Measurements from ENCODE around the gene IL12RB2.

IL12RB2 gene

DNA sequence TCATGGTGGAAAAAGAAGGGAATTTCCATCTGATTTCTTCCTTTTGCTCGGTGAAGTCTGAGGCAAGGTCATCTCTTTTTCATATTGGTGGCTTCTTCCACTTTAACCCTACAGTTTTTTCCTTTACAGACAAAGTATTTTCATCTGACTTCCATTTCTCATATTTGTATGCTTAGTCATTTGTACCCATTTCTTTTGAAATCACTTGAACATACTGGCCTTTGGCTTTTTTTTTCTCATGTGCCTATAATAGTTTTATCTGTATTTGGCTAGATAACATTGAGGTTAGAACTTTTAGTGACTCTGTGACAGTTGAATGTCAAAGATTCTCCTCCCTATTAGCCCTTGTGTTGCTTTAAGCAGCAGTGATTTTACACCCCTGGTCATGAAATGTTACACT is 27.7 kb downstream of the IL12RB2 start:
- no peak for DNase-seq (ENCODE audit: low spot score)
- Histone ChIP-seq H3K4me1 (ENCODE audit: insufficient read depth, poor library complexity, severe bottlenecking) (peaks cover 29% of the 10 kb centered on the region), H3K27me3 (ENCODE audit: insufficient read depth, poor library complexity, severe bottlenecking) (no peaks in the 10 kb centered on the region), H3K4me3 (ENCODE audit: severe bottlenecking) (no peak overlapping the region), H3K27ac (ENCODE audit: poor library complexity, severe bottlenecking) (no peak overlapping the region), H3K9me3 (ENCODE audit: severe bottlenecking) (no peaks in the 10 kb centered on the region), H3K36me3 (ENCODE audit: low read depth) (no peaks in the 10 kb centered on the region)
- ATAC-seq (ENCODE audit: low read depth): no peak
- TF ChIP-seq, protein P1, sequence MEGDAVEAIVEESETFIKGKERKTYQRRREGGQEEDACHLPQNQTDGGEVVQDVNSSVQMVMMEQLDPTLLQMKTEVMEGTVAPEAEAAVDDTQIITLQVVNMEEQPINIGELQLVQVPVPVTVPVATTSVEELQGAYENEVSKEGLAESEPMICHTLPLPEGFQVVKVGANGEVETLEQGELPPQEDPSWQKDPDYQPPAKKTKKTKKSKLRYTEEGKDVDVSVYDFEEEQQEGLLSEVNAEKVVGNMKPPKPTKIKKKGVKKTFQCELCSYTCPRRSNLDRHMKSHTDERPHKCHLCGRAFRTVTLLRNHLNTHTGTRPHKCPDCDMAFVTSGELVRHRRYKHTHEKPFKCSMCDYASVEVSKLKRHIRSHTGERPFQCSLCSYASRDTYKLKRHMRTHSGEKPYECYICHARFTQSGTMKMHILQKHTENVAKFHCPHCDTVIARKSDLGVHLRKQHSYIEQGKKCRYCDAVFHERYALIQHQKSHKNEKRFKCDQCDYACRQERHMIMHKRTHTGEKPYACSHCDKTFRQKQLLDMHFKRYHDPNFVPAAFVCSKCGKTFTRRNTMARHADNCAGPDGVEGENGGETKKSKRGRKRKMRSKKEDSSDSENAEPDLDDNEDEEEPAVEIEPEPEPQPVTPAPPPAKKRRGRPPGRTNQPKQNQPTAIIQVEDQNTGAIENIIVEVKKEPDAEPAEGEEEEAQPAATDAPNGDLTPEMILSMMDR (IDR thresholded peaks at IDR 0.05; ENCODE audit: poor library complexity, severe bottlenecking): no peak

DNA sequence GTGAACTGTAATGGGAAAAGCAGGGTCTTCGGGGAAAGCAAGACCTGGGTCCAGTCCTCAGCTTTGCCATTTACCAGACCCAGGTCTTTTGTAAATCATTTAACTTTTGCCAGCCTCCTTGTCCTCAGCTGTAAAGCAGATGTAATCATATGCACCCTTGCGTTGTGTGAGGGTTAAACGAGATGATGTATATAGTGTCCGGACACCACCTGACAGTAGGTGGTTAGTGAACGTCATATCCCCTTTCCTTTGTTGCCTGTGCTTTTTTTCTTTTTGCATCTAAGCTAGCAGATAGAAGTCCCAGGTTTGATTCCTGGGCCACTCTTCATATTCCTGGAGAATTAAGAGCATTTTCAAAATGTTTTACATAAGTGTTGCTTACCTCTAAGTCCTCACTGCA is 28.5 kb downstream of the IL12RB2 start:
- DNase-seq (ENCODE audit: low spot score) (no peak), ATAC-seq (ENCODE audit: low read depth) (no peak)
- Histone ChIP-seq H3K27ac (ENCODE audit: poor library complexity, severe bottlenecking) (no peak overlapping the region), H3K4me3 (ENCODE audit: severe bottlenecking) (no peak overlapping the region), H3K4me1 (ENCODE audit: insufficient read depth, poor library complexity, severe bottlenecking) (peaks cover 29% of the 10 kb centered on the region), H3K9me3 (ENCODE audit: severe bottlenecking) (no peaks in the 10 kb centered on the region), H3K27me3 (ENCODE audit: insufficient read depth, poor library complexity, severe bottlenecking) (no peaks in the 10 kb centered on the region), H3K36me3 (ENCODE audit: low read depth) (no peaks in the 10 kb centered on the region)
- TF ChIP-seq, protein P1 (IDR thresholded peaks at IDR 0.05; ENCODE audit: poor library complexity, severe bottlenecking): no peak

DNA sequence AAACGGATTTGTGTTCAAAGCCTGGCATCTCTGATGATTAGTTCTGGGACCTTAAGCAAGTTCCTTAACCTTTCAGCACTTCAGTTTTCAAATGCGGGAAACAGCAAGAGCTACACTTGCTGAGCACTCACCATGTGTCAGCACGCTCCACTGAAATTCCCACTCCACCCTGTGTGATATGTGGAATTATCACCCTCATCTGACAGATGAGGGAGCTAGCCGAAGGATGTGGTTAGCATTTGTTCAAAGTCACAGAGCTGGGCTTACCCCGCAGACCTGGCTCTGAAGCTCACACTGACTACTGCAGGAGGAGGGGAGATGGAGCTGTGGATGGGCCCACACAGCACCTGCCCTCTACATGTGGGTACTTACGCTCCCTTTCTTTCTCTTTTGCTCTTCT is 29.1 kb downstream of the IL12RB2 start:
- H3K4me3 ChIP-seq (ENCODE audit: severe bottlenecking): no peak overlapping the region
- no peak overlapping the region for H3K27ac ChIP-seq (ENCODE audit: poor library complexity, severe bottlenecking)
- H3K36me3 ChIP-seq (ENCODE audit: low read depth): no peaks in the 10 kb centered on the region
- no peaks in the 10 kb centered on the region for H3K27me3 ChIP-seq (ENCODE audit: insufficient read depth, poor library complexity, severe bottlenecking)
- no peak for DNase-seq (ENCODE audit: low spot score)
- peaks cover 29% of the 10 kb centered on the region for H3K4me1 ChIP-seq (ENCODE audit: insufficient read depth, poor library complexity, severe bottlenecking)
- no peaks in the 10 kb centered on the region for H3K9me3 ChIP-seq (ENCODE audit: severe bottlenecking)
- no peak for ATAC-seq (ENCODE audit: low read depth)
- TF ChIP-seq, protein P1 (IDR thresholded peaks at IDR 0.05; ENCODE audit: poor library complexity, severe bottlenecking): no peak

DNA sequence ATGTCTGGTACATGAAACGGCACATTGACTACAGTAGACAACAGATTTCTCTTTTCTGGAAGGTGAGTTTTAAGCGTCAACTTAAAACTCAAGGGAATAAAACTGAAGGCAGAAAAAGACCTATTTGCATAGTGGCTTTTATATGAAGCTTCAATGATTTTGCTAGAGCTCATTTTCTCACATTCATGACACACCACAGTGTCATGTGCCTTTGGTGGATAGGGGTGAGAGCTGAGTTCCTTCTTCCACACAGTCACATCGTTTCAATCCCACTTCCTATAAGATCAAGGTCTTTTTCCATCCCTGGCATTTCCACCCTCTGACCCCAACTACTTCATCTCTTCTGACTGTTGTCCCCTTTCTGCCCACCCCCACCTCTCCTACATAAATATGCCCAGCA is 31.0 kb downstream of the IL12RB2 start:
- ATAC-seq (ENCODE audit: low read depth) (no peak), DNase-seq (ENCODE audit: low spot score) (no peak)
- Histone ChIP-seq H3K9me3 (ENCODE audit: severe bottlenecking) (no peaks in the 10 kb centered on the region), H3K27me3 (ENCODE audit: insufficient read depth, poor library complexity, severe bottlenecking) (no peaks in the 10 kb centered on the region), H3K4me1 (ENCODE audit: insufficient read depth, poor library complexity, severe bottlenecking) (peaks cover 17% of the 10 kb centered on the region), H3K36me3 (ENCODE audit: low read depth) (no peaks in the 10 kb centered on the region), H3K27ac (ENCODE audit: poor library complexity, severe bottlenecking) (peak overlapping the region; percentile 70), H3K4me3 (ENCODE audit: severe bottlenecking) (no peak overlapping the region)
- TF ChIP-seq, protein P1 (IDR thresholded peaks at IDR 0.05; ENCODE audit: poor library complexity, severe bottlenecking): no peak

DNA sequence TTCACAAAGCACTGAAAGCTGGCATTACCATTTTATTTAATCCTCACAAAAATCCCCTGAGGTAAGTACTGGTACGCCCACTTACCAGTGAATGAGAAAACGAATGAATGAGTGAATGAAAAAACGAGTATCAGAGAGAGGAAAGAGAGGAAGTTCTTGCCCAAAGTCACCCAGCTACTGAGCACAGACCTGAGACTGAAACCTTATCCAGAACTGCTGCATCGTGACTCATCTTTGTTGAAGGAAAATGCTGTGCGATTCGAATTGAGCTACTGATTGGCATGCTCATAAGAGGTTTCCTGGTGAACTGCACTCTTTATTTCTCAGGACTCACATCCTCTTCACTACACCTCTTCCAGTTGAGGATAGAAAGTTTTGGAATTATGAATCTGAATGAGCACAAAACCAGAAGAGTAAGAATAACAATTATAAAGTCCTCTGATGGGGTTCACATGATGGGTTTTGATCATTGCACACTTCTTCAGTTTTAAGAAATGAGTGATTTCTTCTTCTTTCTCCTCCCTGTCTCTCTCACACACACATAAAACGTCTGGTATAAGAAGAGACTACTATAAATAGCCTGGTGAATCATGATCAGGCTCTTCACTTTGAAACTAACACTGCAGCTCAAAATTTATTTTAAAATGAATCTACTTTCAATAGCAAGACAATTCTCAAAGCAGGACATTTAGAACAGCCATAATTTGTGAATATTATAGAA is 32.1 kb downstream of the IL12RB2 start:
- Histone ChIP-seq H3K4me3 (ENCODE audit: severe bottlenecking) (no peak overlapping the region), H3K27ac (ENCODE audit: poor library complexity, severe bottlenecking) (peak overlapping the region; percentile 70), H3K27me3 (ENCODE audit: insufficient read depth, poor library complexity, severe bottlenecking) (no peaks in the 10 kb centered on the region), H3K36me3 (ENCODE audit: low read depth) (no peaks in the 10 kb centered on the region), H3K4me1 (ENCODE audit: insufficient read depth, poor library complexity, severe bottlenecking) (peaks cover 12% of the 10 kb centered on the region), H3K9me3 (ENCODE audit: severe bottlenecking) (no peaks in the 10 kb centered on the region)
- TF ChIP-seq, protein P1 (IDR thresholded peaks at IDR 0.05; ENCODE audit: poor library complexity, severe bottlenecking): no peak
- DNase-seq (ENCODE audit: low spot score): no peak
- peak; percentile 97 for ATAC-seq (ENCODE audit: low read depth)
